ENCODE measurements around the gene RNF213.
A peak's percentile ranks its signal among the peaks of the same experiment; 100 is the strongest.

RNF213 gene

DNA sequence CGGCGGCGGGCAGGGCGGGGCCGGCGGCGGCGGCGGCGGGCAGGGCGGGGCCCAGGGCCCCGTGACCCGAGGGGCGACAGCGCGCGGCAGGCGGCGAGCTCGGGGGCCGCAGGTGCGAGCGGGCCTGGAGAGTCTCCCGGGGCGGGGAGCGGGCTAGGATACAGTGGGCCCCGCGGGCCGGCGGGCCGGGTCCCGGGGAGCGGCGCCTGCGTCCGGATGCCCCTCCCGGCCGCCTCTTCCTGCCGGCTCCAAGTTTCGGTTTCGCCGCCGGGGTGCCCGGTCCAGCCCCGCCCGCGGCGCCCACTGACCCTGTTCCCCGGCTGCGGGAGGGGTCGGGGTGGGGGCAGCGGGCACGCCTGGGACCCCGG is at the start of gene RNF213:
RNF213 (plus strand) TSS at position 62 of the 368 bp plus-strand sequence. CDS start 2,830 bp downstream, outside the sequence.
- no peak for DNase-seq (ENCODE audit: low read depth)

DNA sequence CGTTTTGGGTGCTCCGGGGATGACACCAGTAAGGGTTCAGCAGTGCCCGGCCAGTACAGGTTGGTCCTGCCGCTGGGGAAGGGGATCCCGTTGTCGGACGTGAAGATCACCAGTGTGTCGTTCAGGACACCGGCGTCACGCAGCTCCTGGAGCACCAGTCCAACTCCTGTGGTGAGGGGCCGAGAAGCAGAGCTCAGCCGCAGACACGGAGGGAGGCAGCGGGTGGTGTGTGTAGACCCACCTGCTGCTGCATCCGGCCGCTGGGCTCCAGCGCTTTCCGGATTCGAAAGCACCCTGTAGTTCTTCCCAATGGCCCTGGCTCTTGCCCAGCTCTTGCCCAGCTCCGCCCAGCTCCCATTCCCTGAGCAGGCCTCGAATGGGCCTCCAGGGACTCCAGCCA is 48.5 kb upstream of the RNF213 start:
- no peak for DNase-seq (ENCODE audit: low read depth)

DNA sequence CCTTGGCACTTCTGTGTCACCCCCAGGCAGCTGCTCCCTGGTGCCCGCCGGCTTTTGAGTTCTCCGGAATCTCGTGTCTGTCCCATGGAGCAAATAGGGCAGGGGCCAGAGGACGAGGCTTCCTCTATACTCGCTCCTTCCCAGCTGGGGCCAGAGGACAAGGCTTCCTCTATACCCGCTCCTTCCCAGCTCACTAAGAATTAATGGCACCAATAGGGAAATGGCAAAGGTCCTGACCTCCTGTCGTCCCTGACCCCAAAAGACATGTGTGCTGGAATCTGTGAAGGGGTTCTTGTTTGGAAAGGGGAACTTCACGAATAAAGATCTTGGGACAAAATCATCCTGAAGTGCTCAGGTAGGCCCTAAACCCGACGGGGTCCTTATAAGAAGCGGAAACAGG is 48.1 kb upstream of the RNF213 start:
- DNase-seq (ENCODE audit: low read depth), result no peak

DNA sequence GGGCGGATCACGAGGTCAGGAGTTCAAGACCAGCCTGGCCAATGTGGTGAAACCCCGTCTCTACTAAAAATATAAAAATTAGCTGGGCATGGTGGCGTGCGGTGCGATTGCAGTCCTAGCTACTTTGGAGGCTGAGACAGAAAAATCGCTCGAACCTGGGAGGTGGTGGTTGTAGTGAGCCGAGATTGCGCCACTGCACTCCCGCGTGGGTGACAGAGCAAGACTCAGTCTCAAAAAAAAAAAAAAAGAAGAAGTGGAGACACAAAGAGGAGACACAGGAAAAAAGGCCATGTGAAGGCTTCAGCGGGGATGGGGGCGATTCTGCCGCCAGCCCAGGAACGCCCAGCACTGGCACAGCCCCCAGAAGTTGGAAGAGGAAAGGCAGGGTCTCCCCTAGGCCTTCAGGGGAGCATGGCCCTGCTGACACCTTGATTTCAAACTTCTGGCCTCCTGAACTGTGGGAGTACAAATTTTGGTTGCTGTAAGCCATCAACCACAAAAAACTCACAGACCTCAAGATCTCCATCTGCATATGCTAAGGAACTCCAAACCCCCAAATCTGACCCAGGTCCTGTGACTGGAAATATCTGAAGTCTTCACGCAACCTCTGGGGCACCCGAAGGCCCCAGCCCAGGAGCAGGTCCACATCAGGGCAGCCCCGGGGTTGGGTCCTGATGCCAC is 47.5 kb upstream of the RNF213 start:
- DNase-seq (ENCODE audit: low read depth), result no peak

DNA sequence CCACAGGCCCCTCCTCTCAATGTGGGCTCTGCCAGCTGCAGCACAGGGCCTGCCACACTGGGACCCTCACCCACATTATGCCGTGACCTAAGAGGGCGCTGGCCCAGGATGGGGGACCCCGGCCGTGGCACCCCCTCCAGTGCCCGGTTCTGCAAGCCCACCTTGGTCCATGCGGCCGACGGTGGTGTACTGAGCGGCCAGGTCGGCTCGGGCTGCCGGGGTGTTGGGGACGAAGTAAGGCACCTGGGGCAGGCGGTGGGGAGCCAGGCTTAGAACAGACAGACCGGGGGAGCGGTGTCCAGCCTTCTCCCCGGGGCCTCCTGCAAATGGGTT is 47.0 kb upstream of the RNF213 start:
- no peak for DNase-seq (ENCODE audit: low read depth)

DNA sequence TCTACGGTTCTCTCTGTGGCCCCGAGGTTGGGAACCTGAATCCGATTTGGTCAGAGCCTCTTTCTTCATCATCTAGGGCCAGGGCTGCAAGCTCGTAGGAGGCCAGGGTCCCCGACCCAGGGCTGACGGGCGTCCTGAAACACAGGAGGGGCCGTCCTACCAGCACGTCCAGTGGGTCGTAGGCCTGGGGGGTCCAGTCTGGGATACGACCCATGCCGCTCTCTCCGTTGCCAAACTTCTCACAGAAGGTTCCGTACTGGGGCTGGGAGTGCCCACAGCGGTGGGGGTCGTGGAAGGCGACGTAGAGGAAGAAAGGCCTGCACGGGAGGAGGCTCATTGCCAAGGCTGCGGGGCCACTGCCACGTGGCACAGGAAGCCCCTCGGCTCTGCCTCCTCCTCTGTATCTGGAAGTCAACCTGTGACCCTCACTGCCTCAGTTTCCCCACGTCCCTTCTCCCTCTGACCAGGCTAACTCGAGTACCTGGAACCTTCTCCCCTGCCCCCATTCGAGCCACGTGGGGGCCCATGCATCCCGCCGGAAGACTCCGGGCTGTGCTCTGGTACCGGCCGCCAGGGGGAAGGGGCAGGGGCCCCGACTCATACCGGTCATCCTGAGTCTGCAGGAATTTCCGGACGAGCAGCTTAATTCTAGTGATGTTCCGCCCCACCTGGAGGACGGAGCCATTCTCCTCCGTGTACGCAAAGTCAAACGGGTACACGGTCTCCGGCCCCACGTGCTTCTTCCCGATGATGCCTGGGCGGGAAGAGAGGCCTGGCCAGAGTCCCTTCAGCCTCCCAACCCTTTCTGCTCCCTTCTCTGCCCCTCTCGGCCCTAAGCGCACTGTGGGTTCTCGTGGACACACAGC is 46.4 kb upstream of the RNF213 start:
- DNase-seq (ENCODE audit: low read depth), result no peak

DNA sequence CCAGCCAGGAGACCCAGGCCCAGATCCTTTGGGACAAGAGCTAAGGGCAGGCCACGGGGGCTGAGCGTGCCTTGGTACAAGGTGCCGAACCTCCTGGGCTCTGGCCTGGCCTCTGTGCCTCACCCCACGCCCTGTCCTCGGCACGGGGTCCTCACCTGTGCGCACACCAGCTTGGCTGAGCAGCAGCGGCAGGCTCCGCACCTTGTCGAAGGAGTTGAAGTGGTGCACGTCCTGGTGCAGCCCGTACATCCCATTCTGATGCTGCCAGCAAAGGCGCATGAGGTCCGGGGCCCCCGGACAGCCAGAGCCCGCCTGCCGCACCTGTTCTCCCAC is 45.8 kb upstream of the RNF213 start:
- no peak for DNase-seq (ENCODE audit: low read depth)

DNA sequence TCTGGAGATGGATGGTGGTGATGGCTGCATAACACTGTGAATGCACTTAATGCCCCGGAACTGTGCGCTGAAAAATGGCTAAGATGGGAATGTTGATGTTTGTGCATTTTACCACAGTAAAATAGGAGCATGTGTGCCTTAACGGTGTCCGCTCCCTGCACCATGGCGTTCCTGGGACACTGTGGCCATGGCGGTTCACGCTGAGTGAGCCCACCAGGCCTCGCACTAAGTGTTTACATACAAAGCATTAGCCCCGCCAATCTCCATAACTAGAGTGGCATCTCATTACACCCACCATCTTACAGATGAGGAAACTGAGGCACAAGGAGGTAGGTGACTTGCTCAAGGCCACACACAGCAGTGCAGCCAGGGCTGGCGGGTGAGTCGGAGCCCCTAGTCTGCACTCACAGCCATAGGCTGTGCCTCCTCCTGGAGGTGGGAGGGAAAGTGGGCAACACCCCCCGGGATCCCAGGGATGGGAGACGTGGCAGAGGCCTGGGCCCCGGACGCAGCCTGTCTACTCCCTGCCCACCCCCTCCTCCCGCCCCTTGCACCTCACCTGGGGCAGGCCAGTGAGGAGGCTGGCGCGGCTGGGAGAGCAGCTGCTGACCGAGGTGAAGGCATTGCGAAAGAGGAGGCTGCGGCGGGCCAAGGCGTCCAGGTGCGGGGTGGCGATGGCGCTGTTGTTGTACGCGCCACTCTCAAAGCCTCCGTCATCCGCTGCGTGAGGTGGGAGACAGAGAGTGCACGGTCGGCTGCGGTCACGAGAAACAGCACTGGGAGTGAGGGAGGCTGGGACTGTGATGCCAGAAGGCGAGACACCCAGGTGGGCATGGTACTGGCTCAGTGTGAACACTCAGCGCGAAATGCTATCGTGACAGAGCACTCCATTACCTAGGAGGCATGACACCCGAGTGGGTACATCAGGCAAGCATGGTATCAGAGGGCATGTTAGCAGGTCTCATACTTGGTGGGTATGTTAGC is 43.9 kb upstream of the RNF213 start:
- DNase-seq (ENCODE audit: low read depth), result no peak

DNA sequence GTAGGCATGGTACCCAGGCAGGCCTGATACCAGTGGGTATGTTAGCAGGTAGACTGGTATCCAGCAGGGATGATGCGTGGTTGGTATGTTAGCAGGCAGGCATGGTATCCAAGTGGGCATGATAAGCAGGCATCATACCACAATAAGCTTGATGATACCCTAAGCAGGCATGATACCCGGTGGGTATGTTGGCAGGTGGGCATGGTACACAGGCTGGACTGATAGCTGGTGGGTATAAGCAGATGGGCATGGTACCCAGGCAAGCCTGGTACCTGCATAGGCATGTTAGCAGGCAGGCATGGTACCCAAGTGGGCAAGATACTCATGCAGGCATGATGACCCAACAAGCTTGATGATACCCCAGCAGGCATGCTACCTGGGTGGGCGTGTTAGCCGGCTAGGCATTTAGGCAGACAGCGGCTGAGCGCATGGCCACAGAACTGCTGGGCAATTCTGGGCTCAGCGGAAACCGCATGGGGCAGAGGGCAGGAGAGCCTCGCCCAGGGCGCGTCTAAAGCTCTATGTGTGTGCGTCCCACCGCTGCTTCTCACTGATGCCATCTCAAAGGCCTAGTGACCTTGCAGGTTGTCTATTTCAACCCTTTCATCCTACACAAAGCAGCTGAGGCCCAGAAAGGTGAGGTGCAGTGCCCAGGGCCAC is 42.8 kb upstream of the RNF213 start:
- no peak for DNase-seq (ENCODE audit: low read depth)

DNA sequence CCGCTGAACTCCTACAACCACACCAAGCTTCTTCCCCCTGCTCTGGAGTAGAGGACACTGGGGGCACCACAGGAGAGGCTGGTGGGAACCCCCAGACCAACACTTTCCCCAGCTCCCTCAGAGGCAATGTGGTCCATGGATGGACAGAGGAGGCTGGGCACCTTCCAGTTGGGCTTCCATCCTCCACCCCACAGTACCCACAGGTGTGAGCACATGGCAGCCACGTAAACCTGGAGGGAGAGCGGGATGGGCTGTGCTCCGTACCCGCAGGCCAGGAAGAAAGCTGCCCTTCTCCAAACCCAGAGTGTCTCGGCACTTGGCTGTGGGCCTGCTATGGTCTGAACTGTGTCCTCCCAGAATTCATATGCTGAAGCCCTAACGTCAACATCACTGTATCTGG is 42.3 kb upstream of the RNF213 start:
- DNase-seq (ENCODE audit: low read depth), result no peak

DNA sequence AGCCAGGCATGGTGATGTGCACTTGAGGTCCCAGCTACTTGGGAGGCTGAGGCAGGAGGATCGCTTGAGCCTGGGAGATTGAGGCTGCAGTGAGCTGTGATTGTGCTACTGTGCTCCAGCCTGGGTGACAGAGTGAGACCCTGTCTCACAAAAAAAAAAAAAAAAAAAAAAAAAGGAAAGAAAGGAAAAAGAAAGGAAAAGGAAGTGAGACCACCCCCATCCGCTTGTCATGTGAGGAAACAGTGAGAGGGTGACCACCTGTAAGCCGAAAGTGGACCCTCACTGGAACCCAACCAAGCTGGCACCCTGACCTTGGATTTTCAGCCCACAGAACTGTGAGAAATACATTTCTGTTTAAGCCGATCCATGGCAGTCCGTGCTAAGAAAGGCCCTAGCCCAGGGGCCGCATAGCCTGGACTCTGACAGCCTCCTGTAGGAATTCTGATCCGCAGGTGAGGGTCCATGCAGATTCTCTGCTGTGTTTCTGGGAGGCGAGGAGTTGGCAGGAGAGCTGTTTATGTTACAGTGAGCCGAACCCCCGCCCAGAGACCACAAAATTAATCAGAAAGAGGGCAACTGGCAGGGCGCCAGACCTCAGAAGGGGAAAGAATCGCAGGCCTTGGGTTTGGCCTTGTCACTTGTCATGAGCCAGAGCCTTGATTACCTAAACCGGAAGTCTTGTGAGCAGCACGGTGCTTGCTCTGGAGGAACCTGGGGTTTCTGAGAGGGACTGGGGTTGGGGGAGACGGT is 41.5 kb upstream of the RNF213 start:
- DNase-seq (ENCODE audit: low read depth), result peak; percentile 56

DNA sequence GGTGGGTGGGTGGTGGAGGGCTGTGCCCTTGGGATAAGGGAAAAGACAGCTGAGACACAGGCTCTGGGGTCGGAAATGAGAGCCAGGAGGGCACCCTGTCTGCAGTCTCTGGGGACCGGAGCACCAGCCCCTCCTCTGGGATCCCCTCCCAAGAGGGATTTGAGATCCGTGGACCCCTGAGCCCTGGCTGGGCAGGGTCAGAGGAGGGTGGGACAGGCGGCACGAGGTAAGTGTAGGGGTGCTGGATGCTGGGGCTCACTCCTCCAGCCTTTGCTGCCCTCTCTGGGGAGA is 40.9 kb upstream of the RNF213 start:
- DNase-seq (ENCODE audit: low read depth), result no peak

DNA sequence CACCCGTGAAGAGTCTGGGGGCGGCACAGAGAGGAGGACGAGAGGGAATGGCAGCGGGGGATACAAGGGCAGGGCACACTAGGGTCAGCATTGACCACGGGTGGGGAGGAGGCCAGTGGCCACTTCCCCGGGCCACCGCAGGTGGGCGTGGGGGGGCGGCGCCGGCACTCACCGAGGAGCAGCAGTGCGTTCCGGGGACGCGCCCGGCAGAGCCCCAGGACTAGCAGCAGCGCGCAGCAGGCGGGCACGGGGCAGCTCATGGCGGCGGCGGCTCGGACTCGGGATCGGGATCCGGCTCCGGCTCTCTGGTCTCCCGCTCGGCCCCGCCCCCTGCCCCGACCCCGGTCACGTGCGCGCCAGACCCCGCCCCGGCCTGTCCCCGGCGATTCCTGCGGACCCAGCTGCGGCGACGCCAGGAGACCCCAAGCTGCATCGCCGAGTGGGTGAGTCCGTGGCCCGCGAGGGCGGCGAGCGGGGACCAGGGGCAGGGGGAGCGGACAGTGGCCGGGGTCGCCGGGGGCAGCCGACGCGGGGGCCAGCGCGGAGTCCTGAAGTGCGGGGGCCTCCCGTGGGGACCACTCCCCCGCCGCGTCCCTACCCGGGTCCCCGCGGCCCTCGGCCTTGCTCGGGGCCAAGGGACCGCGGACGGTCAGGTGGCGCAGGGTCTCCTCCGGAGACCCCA is 40.5 kb upstream of the RNF213 start, which contains the start of the genes SGSH and SLC26A11:
SGSH (minus strand) TSS at position 280 of the 682 bp plus-strand sequence; CDS start at position 260, 20 bp downstream.
SLC26A11 (plus strand) TSS at position 374 of the 682 bp plus-strand sequence. CDS start 1,134 bp downstream, outside the sequence.
- no peak for DNase-seq (ENCODE audit: low read depth)

DNA sequence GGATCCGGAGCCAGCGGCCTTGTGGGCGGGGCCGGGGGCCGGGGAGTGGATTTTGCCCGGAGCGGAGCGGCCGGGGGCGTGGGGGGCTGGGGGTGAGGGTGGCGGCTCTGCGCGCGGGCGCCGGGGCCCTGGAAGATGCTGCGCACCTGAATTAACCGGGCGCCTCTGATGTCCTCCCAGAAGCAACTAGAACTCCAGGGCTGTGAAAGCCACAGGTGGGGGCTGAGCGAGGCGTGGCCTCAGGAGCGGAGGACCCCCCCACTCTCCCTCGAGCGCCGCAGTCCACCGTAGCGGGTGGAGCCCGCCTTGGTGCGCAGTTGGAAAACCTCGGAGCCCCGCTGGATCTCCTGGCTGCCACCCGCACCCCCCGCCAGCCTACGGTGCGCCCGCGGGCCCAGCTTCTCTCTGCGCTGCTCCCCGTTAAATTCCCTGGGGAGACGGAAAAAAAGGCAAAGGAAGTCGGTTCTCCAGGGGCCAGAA is 39.9 kb upstream of the RNF213 start:
- DNase-seq (ENCODE audit: low read depth), result no peak

DNA sequence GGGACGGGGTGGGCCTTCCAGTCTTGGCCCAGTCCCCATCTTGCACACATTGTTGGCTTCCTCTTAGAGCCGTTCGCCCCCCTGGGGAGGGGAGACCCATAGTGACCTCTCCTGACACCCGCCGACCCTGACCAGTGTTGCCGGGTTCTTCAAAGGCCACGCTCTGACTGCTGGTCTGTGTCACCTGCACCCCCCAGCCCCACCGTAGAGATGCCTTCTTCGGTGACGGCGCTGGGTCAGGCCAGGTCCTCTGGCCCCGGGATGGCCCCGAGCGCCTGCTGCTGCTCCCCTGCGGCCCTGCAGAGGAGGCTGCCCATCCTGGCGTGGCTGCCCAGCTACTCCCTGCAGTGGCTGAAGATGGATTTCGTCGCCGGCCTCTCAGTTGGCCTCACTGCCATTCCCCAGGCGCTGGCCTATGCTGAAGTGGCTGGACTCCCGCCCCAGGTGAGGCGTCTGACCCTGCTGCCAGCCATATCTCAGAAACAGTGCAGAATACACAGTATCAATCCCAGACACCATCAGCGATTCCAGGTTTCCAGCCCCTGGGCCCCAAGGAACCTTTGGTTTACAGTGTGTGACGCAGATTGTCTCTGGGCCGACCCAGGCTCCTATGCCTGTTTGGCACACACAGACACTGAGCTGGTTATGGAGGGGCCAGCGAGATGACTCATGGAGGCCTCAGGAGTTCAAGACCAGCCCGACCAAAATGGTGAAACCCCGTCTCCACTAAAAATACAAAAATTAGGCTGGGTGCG is 39.1 kb upstream of the RNF213 start:
- no peak for DNase-seq (ENCODE audit: low read depth)

DNA sequence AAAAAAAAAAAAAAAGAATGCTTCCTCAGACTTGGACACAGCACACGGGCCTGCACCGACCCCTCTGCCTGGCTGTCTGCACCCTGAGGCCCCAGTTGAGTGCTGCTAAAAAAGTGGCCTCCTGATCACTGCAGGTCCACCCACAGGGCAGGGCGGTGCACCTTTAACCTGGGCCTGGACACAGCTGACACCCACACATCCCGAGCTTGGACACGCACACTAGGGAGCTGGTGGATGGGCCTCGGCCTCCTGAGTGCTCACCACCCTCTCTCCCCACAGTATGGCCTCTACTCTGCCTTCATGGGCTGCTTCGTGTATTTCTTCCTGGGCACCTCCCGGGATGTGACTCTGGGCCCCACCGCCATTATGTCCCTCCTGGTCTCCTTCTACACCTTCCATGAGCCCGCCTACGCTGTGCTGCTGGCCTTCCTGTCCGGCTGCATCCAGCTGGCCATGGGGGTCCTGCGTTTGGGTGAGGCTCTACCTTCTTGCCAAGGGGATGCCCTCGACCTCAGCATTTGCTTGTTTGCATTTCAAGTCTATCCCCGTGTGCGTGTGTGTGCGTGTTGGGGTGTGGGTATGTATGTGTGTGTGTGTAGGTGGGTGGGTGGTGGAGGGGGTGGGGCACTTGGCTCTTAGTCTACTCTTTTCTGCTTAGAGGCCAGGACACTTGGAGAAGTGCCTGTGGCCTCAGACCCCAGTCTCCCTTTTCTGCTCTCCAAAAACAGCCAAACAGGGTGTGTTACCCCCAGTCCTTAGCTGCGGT is 38.1 kb upstream of the RNF213 start:
- DNase-seq (ENCODE audit: low read depth), result no peak

DNA sequence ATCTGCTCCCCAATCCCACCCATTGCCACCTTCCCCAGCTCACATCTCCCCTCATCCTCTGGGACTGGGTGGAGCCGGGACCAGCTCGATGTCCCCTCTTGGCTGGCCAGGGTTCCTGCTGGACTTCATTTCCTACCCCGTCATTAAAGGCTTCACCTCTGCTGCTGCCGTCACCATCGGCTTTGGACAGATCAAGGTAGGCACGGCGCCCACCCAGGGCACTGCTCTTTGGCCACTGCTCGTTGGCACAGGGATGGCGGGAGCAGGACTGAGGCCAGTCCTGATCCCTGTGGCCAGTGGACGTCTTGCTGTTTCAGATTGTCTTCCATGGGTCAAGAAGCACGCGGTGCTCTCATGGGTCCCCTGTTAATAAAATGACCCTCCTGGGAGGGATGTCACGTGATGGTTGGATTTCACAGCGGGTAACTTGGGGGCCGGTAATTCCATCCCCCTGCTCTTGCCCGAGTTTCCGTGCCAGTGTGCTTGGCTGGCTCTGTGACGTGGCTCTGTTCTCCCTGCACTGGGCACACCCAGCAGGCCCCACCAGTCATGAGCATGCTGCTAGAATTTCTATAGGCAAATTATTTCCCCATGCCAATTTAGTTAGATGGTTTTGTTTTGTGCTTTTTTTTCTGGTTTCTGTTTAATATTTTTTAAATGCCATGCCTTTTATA is 37.4 kb upstream of the RNF213 start:
- no peak for DNase-seq (ENCODE audit: low read depth)

DNA sequence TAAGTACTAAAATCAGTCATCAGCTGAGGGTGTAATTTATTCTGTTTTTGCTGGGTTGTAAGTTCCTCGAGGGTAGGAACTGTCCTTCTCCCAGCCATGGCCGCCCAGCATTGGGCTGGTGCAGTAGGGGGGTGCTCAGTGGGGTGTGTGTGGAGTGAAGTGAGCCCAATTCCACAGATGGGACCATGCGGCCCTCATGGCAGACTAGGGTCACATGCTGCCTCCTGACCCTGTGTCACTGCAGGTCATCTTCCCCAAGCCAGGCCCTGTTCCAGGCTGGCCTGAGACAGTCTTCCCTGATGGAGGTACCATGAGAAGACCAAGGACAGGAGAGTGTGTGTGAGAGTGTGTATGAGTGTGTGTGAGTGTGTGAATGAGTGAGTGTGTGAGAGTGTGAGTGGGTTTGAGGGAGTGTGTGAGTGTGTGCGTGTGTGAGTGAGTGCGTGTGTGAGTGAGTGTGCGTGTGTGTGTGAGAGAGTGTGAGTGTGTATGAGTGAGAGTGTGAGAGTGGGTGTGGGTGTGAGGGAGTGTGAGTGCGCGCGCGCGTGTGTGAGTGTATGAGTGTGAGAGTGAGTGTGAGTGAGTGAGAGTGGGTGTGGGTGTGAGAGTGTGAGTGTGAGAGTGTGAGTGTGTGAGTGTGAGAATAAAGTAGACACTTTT is 36.7 kb upstream of the RNF213 start:
- DNase-seq (ENCODE audit: low read depth), result no peak

Measured in HS-27A (cell line).